Body of pancreas (tissue), 4 donors: ENCODE results near the gene SMIM24.

ENCODE experiments used
- POLR2A ChIP-seq, 3 donors: fragments of 450-650 bp; IDR thresholded peaks; one replicate each; pipeline ENCODE4 v1.6.1; 2016; ENCODE audit warnings: antibody characterized with exemption in 3 of 3, mild to moderate bottlenecking in 2 of 3
- TF ChIP-seq, protein P1 (sequence below), 7 experiments: fragments of 450-650 bp in 4 of 7; fragments of 200-600 bp in 3 of 7; sonication (generic) in 3 of 7; IDR thresholded peaks; one replicate each; pipeline ENCODE4 v1.5.1; 2016 to 2019; ENCODE audit warnings: antibody characterized with exemption in 7 of 7

- TF ChIP-seq, protein P1, sequence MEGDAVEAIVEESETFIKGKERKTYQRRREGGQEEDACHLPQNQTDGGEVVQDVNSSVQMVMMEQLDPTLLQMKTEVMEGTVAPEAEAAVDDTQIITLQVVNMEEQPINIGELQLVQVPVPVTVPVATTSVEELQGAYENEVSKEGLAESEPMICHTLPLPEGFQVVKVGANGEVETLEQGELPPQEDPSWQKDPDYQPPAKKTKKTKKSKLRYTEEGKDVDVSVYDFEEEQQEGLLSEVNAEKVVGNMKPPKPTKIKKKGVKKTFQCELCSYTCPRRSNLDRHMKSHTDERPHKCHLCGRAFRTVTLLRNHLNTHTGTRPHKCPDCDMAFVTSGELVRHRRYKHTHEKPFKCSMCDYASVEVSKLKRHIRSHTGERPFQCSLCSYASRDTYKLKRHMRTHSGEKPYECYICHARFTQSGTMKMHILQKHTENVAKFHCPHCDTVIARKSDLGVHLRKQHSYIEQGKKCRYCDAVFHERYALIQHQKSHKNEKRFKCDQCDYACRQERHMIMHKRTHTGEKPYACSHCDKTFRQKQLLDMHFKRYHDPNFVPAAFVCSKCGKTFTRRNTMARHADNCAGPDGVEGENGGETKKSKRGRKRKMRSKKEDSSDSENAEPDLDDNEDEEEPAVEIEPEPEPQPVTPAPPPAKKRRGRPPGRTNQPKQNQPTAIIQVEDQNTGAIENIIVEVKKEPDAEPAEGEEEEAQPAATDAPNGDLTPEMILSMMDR (IDR thresholded peaks at IDR 0.05), result no peak
- no peak for TF ChIP-seq POLR2A (IDR thresholded peaks at IDR 0.05)
These were observed 46.3 kb upstream of the SMIM24 start for GRCh38 chr19:3526507-3527237.
